Neural crest cell (in vitro differentiated cells): Measurements from ENCODE around the gene OTOF. TPM values are rescaled to one million over a fixed set of nuclear protein-coding genes. Genes with fewer than 3 reads are reported as not detected.
A peak's percentile ranks its signal among the peaks of the same experiment; 100 is the strongest.

Source experiments
- DNase-seq: peaks from one replicate; pipeline ENCODE4 v3.0.0; 2021; ENCODE audit warnings: low read depth, mixed read lengths, low spot score
- H3K27ac Mint-ChIP-seq: one replicate; pipeline ENCODE4 v1.8.0; 2021; ENCODE audit warnings: mild to moderate bottlenecking, mixed read lengths; ENCODE audit not compliant: unreplicated experiment
- H3K27me3 Mint-ChIP-seq: 2 replicates; pipeline ENCODE4 v1.8.0; 2021; ENCODE audit warnings: low read depth, mild to moderate bottlenecking, mixed read lengths
- H3K36me3 Mint-ChIP-seq: 2 replicates; pipeline ENCODE4 v1.8.0; 2021; ENCODE audit warnings: low read depth, mild to moderate bottlenecking, mixed read lengths
- H3K4me1 Mint-ChIP-seq: 2 replicates; pipeline ENCODE4 v1.8.0; 2021; ENCODE audit warnings: mixed read lengths
- H3K4me3 Mint-ChIP-seq: one replicate; pipeline ENCODE4 v1.8.0; 2021; ENCODE audit warnings: mild to moderate bottlenecking, mixed read lengths
- H3K9me3 Mint-ChIP-seq: 2 replicates; pipeline ENCODE4 v1.8.0; 2021; ENCODE audit warnings: mixed read lengths
- CTCF ChIP-seq: fragments of 200-600 bp; sonication (generic); conservative IDR thresholded peaks from 2 replicates; pipeline ENCODE4 v1.5.0; 2021; ENCODE audit warnings: antibody characterized with exemption, mild to moderate bottlenecking
- total RNA-seq: library from RNA; stranded (reverse); gene quantifications from 2 replicates; pipeline ENCODE4 v1.2.1, GENCODE V29; 2021

The OTOF gene
- total RNA-seq, 1 donor from 2014 or later = 0.19 TPM

- Mint-ChIP-seq H3K27me3 (no peaks in the 10 kb centered on the region), H3K4me3 (no peak overlapping the region), H3K9me3 (no peaks in the 10 kb centered on the region), H3K27ac (peak overlapping the region; percentile 6), H3K4me1 (peaks cover 18% of the 10 kb centered on the region), H3K36me3 (no peaks in the 10 kb centered on the region)
- no peak for TF ChIP-seq CTCF
- no peak for DNase-seq
These were observed 17.3 kb downstream of the OTOF start for GRCh38 chr2:26460613-26461031.

GRCh38 chr2:26459991-26460612, 17.8 kb downstream of the OTOF start:
- Mint-ChIP-seq H3K4me1 (peaks cover 18% of the 10 kb centered on the region), H3K36me3 (no peaks in the 10 kb centered on the region)

GRCh38 chr2:26458365-26459042, 19.4 kb downstream of the OTOF start:
- no peak for TF ChIP-seq CTCF
- Mint-ChIP-seq H3K9me3 (no peaks in the 10 kb centered on the region), H3K27me3 (no peaks in the 10 kb centered on the region), H3K4me1 (peaks cover 18% of the 10 kb centered on the region), H3K27ac (no peak overlapping the region), H3K4me3 (no peak overlapping the region), H3K36me3 (no peaks in the 10 kb centered on the region)
- DNase-seq = no peak

More at GRCh38 chr2:26459991-26460612, 17.8 kb downstream of the OTOF start:
- Mint-ChIP-seq H3K27ac (no peak overlapping the region), H3K9me3 (no peaks in the 10 kb centered on the region), H3K27me3 (no peaks in the 10 kb centered on the region), H3K4me3 (no peak overlapping the region)
- no peak for DNase-seq
- no peak for TF ChIP-seq CTCF

- H3K4me3 Mint-ChIP-seq = no peak overlapping the region
- no peak for DNase-seq
- H3K9me3 Mint-ChIP-seq = no peaks in the 10 kb centered on the region
- H3K36me3 Mint-ChIP-seq = no peaks in the 10 kb centered on the region
- H3K27ac Mint-ChIP-seq = no peak overlapping the region
- H3K4me1 Mint-ChIP-seq = peaks cover 18% of the 10 kb centered on the region
- no peaks in the 10 kb centered on the region for H3K27me3 Mint-ChIP-seq
- no peak for TF ChIP-seq CTCF
These were observed 20.1 kb downstream of the OTOF start for GRCh38 chr2:26457695-26458364.

- Mint-ChIP-seq H3K36me3 (no peaks in the 10 kb centered on the region), H3K27ac (no peak overlapping the region), H3K9me3 (no peaks in the 10 kb centered on the region), H3K4me3 (no peak overlapping the region), H3K4me1 (peaks cover 18% of the 10 kb centered on the region), H3K27me3 (no peaks in the 10 kb centered on the region)
- no peak for TF ChIP-seq CTCF
- DNase-seq = no peak
These were observed 20.7 kb downstream of the OTOF start for GRCh38 chr2:26457251-26457666.
